ENCODE data around the gene KITLG.

DNA sequence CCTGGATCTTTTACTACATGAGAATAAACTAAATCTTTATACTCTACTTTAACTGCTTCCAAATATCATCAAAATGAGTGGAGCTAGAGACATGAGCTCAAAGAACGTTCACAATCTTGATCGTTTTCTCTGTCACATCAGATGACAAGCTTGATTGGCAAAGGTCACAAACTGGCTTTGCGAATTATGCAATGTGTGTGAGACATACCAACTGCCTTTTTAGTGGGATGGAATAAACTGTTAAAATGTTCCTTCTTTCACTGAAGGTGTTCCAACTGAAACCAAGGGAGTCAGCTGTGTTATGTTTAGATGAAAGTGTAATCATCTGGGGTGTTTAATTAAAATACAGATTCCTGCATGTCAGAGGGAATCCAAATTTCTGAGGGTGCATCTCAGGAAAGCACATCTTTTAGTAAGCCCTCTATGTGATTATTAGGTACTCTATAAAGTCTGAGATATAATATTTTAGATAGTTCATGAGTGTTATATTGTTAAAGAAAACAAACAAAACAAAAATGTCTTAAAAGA lies 21.9 kb downstream of the KITLG start:
- TF ChIP-seq, protein P1, sequence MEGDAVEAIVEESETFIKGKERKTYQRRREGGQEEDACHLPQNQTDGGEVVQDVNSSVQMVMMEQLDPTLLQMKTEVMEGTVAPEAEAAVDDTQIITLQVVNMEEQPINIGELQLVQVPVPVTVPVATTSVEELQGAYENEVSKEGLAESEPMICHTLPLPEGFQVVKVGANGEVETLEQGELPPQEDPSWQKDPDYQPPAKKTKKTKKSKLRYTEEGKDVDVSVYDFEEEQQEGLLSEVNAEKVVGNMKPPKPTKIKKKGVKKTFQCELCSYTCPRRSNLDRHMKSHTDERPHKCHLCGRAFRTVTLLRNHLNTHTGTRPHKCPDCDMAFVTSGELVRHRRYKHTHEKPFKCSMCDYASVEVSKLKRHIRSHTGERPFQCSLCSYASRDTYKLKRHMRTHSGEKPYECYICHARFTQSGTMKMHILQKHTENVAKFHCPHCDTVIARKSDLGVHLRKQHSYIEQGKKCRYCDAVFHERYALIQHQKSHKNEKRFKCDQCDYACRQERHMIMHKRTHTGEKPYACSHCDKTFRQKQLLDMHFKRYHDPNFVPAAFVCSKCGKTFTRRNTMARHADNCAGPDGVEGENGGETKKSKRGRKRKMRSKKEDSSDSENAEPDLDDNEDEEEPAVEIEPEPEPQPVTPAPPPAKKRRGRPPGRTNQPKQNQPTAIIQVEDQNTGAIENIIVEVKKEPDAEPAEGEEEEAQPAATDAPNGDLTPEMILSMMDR (IDR thresholded peaks at IDR 0.05) = no peak
- TF ChIP-seq POLR2A (IDR thresholded peaks at IDR 0.05) = no peak
